CD4-positive, alpha-beta T cell treated with Interferon gamma for 1 hour (primary cell): ENCODE results near the gene ENTHD1.

Experiments used
- DNase-seq: peaks from one replicate; pipeline ENCODE4 v3.0.0-alpha.2; 2020

ENTHD1 gene

DNA sequence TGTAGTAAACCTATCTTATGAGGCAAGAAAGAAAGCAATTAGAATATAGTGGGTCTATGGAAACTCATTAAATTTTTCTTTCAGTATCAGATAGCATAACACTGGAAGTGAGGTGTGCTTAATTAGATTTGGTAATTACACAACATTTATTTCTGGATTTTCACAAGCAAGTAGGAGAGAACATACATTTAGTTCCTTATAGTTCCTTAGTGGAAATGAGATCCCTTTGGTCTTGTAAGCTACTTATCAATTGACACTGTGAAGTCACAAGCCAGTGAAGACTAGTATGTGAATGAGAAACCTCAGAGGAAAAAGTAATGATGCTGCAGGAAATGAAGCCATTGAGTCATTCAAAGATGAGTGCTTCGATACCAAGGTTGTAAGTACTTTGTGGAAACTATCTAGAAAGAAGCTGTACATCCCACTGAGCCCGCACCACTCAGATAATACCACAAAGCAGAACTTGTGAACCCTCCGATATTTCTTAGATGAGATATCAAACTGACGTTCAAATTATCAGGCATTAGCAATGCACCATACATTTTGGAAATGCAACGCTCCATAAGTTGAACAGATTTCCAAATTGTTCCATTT is 53.5 kb downstream of the ENTHD1 start:
- DNase-seq, result no peak

DNA sequence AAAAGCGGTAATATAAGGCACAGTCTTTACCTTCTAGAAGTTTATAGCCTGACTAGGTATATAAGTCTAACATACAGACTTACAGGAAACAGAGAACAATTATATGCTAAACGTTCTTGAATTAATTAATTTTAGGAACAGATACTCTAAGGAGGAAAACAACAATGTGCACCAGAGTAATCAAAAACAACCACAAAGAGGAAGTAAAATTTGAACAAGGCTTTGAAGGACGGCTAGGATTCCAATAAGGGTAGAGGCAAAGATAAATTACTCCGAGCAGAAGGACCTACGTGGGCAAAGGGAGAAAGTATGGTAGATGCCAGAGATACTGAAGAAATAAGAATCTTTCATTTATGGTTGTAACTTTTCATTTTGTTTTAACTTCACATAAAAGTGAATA is 54.4 kb downstream of the ENTHD1 start:
- no peak for DNase-seq

DNA sequence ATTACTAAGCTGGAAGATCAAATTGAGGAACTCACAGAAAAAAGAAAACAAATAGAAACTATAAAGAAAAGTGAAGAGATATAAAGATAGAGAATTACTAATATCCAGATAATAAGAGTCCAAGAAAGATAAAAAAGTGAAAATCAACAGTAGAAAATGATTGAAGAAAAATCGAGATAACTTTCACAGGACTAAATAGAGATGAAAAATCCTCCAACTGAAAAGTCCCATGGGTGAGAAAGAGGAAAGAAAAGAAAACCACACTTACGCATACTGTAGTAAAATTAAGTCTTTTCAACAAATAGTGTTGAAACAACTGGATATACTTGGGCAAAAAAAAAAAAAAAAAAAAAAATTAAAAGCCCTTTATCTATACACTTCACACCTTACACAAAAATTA is 60.0 kb downstream of the ENTHD1 start:
- DNase-seq, result no peak

DNA sequence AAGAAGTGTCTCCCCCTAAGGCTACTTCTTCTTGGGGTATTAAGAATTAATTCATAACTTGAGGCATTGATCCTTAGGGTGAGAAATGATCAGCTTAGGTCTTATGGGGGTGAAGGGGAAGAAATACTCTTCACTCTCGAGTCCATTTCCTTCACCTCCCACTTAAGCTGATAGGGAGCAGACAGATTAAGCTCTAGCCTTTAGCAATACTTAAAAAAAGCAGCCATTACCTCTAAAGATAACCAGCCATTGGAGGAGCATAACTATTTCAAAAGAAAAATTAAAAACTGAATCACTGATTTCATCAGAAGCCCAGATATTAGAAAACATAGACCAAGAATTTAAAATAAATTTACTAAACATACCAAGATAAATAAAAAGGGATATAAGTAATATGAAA is 60.5 kb downstream of the ENTHD1 start:
- no peak for DNase-seq

DNA sequence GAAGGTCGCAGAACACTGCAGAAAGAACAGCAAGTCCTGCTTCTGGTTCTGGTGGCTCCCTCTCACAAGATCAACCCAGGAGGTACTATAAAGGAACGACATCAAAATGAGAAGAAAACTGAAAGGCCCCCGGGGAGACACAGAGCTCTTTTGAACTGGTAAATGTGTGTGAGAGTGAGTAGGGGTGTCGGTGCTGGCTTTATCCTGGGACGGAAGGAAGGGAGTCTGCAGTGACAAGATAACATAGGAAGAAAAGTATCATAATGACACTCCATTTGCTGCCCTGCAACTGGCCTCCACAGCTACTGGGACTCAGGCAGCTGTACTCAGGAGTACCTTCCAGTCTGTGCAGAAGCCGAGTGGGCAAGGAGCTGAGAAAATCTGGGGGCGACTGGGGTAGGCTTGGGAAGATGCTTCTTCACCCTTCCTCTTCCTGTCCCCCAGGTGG is 60.9 kb downstream of the ENTHD1 start:
- no peak for DNase-seq

DNA sequence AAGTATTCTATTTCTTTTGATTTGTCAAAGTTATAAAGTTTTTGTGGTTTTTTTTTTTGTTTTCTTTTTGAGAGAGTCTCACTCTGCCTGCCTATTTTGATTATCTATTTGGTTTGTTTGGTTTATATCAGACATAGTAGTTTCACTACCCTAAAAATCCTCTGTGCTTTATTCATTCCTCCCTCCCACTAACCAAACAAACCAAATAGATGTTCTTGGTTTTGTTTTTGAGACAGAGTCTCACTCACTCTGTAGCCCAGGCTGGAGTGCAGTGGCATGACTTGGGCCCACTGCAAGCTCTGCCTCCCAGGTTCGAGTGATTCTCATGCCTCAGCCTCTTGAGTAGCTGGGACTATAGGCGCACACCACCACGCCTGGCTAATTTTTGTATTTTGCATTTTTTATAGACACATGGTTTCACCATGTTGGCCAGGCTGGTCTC is 67.9 kb downstream of the ENTHD1 start:
- peak; percentile 6 for DNase-seq

DNA sequence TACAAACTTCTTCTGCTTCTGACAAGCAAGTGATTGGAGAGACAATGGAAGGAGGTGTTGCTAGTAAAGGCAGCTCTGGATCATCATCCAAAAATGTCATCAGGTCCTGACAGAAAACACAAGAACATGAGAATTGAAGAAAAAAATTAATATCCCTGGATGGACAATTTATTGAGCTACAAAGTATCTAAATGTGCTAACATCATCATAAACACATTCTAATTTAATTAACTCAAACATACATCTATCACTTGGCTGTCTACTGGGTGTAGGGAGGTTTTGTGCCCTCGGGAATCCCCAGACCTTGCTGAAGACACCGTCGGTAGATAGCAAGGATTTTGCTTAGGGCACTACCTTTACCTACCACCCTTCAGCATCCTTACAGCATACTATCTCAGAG is 72.6 kb downstream of the ENTHD1 start:
- no peak for DNase-seq

DNA sequence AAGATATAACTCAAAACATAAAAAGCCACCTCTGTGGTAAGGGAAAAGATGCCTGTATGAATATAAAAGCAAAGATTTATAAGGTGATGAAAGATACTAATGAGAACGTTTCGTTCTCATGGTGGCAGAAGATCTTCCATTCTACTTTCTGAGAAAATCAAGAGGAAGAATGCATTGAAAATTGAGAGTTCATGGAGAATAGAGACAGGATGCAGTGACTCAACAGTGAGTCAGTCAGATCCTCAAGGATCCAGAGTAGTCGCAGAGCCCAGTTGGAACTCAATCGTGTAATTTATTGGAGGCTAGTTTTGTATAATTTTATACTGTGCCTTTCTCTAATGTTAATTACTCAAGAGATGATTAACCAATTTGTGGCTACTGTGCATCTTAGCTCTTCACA is 73.3 kb downstream of the ENTHD1 start:
- no peak for DNase-seq

DNA sequence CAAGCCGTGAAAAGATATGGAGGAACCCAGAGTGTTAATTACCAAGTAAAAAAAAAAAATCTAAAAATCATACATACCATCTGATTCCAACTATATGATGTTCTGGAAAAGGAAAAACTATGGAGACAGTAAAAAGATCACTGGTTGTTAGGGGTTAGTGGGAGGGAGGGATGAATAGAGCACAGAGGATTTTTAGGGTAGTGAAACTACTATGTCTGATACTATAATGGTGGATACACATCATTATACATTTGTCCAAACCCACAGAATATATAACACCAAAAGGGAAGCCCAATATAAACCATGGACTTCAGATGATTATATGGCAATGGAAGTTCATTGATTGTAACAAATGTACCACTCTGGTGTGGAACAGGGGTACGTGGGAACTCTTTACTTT is 74.1 kb downstream of the ENTHD1 start:
- DNase-seq, result no peak

DNA sequence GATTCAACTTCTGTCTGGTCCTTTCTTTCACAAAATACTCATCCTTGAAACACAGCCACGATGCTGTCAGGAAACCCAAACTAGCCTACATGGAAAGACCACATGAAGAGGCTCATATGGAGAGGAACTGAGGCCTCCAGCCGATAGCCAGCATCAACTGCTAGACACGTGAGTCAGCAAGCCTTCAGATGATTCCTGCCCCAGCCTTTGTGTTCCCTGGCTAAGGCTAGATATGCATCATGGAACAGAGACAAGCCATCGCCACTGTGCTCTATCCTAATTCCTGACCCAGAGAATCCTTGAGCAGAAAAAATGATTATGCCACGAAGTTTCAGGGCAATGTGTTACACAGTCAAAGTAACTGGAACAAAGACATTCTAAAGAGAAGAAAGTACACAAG is 75.5 kb downstream of the ENTHD1 start:
- no peak for DNase-seq

DNA sequence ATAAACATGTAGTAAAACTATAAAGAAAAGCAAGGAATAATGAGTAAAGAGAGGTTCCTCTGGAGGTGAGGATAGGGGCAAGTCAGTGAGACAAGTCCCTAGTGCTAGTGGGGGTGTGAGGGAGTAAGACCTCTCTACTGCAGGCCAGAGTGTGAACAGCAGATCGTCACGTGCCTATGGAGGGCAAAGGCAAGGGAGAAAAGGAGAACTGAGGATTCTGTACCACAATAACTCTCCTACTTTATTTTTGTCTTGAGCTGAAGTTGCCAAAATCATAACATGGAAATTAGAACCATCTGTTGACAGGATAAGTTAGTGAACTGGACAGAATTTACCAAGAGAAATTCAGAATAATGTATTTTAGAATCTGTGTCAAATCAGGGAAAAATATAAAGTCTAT is 77.6 kb downstream of the ENTHD1 start:
- no peak for DNase-seq

DNA sequence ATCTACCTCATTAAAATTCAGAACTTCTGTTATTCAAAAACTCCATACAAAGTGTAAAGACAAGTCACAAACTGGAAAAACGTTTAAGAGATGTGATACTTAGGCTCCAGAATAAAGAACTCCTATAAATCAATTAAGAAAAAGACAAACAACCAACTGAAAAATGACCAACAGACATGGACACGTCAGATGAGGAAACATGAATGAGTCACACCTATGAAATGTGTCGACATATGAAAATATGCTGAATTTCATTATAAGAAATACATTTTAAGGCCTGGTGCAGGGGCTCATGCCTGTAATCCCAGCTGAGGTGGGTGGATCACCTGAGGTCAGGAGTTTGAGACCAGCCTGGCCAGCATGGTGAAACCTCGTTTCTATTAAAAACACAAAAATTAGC is 78.7 kb downstream of the ENTHD1 start:
- DNase-seq, result no peak

DNA sequence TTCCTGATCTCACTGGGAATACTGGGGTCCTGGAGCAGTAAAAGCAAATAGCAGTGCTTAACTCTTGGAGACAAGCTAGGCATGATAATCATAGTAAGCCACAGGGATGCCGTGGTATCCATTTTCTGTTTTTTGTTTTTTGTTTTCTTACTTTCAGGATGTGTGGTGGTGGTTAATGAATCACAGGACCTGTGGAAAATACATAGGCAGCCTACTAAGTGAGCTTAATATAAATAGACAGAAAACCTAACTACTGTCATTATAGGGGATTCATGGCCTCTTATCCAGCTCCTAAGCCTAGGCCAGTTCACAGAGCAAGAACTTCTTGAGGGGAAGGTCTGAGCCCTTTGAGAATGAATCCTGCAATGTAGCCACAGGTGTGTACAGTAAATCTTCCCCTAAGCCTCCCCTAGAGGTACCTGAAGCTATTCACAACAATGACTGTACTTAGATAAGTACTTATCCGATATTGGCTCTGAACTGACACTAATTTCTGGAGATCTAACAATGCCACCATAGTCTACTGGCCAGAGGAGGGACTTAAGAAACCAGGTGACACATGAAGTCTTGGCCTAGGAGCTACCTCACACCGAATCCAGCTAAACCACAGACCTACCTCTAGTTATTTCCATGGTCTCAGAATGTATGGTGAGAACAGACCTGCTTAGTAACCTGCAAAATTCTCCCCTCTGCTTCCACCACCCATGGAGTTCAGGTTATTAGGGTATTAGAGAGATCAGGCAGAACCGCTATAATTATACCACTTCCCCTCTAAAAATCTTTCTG is 83.6 kb downstream of the ENTHD1 start:
- DNase-seq, result no peak

DNA sequence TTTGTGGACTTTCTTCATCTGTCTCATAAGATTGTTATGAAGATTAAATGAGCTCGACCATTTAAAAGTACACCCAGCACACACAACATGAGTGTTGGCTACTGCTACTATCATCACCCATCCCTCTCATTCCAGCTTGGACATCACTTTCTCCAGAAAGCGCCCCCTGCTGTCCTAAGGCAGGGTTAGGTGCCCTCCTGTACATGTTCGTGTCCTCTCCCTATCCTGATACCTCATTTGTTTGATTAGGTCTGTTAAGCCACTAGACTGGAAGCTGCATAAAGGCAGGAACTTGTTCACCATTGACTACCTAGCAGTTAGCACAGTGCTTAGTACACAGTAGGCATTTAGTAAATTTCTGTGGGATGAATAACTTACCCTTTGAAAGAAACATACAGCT is 85.5 kb downstream of the ENTHD1 start:
- no peak for DNase-seq

DNA sequence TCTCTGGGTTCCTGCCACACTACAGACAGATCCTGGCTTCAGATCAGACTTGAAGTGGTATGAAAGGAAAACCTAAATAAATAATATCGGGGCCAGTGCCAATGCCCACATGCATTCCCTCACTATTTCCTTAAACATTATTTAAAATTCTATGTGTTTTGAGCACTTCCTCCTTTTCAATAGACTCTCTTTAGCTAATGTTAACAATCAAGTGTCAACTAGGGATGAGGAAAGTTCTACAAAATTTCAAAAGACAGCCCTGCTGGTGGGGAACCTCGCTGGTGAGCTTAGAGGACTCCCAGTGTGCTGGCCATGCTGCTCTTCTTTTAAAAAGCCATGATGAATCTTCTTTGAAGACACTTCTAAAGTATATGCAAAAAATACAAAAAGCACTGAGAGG is 87.5 kb downstream of the ENTHD1 start:
- DNase-seq, result no peak

DNA sequence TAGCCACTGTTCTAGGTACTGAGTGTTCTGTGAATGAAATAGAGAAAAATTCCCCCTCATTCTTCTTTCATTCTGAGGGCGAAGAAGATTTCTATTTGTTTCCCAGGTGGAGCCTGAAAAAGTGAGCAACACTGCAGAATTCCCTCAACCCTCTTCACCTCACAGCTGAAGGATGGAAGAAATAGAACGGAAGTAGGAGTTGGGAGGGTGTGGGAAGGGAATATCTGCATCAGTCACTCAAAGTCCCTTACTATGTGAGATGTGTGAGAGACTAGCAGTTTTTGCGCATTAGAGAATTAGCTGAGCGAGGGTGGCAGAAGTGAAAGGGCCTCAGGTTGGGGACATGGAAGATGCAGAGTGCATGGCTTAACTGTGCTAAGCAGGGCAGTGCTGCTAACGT is 88.4 kb downstream of the ENTHD1 start:
- no peak for DNase-seq

DNA sequence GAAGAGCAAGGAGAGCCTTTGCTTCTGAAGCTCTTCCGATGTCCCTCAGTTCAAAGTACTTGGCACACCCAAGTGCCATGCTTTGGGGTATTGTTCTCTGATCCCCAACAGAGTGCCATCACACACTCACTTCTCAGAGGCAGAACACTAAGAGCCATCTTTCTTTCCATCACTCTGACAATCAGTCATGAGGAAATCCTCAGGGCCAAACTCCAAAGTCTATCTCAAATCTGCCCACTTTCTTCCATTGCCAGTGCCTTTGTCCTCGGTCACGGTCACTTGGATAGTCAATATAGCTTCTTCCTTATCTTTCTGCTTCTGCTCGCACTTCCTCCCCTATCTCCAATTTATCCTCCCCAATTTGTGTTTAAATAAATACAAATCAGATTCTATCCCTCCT is 90.9 kb downstream of the ENTHD1 start:
- no peak for DNase-seq

DNA sequence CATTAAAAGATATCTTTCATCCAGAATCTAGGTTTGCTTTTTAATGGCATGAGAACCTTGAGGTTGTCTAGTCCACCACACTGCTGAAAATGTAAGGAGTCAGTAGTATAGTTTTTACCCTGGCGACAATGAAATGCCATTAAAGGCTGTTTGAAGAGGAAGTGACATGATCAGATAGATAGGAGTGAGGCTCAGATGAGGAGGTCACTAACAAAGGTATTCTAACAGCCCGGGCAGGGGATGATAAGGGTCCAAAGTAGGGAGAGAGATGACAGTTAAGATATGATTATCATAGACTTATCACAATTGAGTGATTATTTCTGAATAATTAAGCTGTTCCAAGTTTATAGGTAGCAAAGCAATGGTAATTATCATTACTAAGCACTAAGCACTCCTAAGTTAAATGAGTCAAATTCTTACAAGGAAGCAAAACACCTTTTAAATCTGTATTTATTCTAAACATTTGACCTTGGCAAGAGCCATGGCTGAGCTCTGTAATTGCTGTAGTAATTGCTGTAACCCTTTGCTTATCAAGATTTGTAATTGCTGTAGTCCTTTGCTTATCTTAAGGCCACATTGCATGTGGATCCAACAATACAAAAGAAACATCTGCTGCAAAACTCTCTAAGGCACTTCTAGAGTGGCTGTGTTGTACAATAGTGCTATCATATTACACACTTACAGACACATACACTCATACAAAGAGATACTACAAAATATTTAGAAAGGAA is 92.6 kb downstream of the ENTHD1 start:
- DNase-seq, result no peak

DNA sequence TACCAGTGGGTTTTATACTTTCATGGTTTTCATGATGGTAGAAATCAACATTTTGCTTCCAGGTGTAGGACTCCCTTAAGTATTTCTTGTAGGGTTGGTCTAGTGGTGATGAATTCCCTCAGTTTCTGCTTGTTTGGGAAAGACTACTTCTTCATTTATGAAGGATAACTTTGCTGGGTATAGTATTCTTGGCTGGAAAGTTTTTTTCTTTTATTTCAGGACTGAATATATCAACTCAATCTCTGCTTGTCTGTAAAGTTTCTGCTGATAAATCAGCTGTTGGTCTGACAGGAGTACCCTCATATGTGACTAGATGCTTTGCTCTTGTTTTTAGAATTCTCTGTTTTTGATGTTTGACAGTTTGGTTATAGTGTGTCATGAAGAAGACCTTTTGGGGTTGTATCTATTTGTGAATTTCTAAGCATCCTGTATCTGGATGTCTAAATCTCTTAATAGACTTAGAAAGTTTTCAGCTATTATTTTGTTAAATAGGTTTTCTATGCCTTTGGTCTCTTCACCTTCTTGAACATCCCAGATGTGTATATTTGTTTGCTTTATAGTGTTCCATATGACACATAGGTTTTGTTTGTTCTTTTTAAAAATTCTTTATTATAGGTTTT is 95.9 kb downstream of the ENTHD1 start:
- no peak for DNase-seq

DNA sequence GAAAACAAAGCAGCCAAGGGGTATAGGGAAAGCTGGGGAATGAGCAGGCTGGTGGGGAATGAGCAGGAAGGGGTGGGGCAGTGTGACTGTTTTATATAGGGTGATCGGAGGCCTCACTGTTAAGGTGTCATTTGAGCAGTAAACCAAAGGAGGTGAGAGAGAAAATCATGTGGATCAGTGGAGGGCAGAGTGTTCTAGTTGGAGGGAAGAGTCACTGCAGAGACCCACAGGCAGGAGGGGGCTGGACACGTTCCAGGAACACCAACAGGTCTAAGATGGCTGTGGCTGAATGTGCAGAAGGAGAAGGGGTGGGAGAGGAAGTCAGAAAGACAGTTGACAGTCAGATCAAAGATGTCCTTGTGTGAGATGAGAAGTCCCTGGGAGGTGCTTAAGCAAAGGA is 103.8 kb downstream of the ENTHD1 start:
- no peak for DNase-seq

DNA sequence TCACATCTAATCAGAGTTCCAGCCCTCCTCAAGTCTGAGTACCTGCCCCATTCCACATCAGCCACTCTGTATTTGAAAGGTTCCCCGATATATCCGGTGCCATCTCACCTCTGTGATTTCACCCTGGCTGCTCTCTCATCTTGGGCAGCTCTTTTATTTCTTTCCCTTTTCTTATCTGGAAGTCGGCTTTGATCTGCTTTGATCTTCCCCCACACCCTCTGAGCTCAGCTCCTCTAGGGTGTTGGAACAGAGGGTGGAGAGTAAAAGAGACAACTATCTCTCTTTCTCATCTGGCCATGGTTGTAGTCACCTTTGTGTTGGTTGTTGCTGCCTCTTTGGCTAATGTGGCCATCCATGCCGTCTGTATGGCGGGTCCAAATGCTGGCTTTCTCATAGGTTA is 108.3 kb downstream of the ENTHD1 start:
- no peak for DNase-seq

DNA sequence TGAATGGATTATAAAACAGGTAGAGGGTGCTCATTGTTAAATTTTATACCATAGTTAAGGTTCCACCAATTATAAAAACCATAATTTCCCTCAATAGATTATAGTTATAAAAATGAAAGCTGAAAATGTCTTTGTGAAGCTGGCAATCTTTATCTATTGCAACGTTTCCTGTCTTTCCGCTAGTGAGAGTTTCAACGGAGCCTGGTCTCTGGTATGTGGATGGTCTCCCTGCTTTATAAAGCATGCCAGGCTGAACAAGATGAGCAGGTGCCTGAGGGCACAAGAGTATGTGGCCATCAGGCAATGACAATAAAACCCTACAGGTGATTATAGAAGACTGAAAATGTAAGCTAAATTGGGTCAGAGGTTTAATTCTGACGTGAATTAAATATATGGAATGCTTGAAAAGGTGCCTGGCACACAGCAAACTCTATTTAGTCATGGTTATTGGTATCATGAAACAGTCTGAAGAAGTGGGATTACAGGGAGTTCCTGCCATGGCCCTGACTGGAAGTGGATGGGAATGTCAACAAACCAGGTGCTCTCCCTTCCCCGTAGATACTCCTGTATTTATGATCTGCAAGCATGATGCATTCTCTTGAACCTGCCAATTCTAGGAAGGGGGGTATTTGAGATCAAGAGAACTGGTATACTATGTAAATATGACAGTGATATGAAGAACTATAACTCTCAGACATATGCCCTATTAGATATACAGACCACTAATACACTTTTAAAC is 115.7 kb downstream of the ENTHD1 start:
- no peak for DNase-seq
